DND-41 (cell line): ENCODE measurements around the gene PPP2CA.

ENCODE experiments used
- ATAC-seq: fragments of 200-7000 bp; cut with Tn5 transposase; 3 replicates; pipeline ENCODE4 v1.9.1; 2021; ENCODE audit warnings: low read depth; ENCODE audit not compliant: insufficient read depth
- DNase-seq: peaks from one replicate; pipeline ENCODE4 v3.0.0-alpha.2; 2020
- H2AFZ ChIP-seq: 2 replicates; pipeline ENCODE4 v1.6.0; 2012; ENCODE audit warnings: low read depth, low read length
- H3K27ac ChIP-seq: 2 replicates; pipeline ENCODE4 v1.5.1; 2012; ENCODE audit warnings: low read length, inconsistent platforms
- H3K27me3 ChIP-seq: fragments of 200-600 bp; sonication (generic); 2 replicates; pipeline ENCODE4 v1.6.0; 2012; ENCODE audit warnings: low read length, mild to moderate bottlenecking, inconsistent platforms; ENCODE audit not compliant: insufficient read depth, poor library complexity
- H3K36me3 ChIP-seq: 2 replicates; pipeline ENCODE4 v1.5.1; 2012; ENCODE audit warnings: low read length, inconsistent platforms; ENCODE audit not compliant: insufficient read depth
- H3K4me1 ChIP-seq: 2 replicates; pipeline ENCODE4 v1.5.1; 2012; ENCODE audit warnings: mild to moderate bottlenecking, low read length; ENCODE audit not compliant: insufficient read depth
- H3K4me2 ChIP-seq: 2 replicates; pipeline ENCODE4 v1.6.0; 2012; ENCODE audit warnings: mild to moderate bottlenecking, moderate library complexity, low read length, inconsistent platforms; ENCODE audit not compliant: insufficient read depth
- H3K4me3 ChIP-seq, 2 experiments: fragments of 200-600 bp in 1 of 2; shearing (Covaris generic) in 1 of 2; 2 replicates each; pipeline ENCODE4 v1.5.1; 2012 to 2016; ENCODE audit warnings: inconsistent platforms in 2 of 2, low read length in 2 of 2, mild to moderate bottlenecking in 2 of 2, low read depth in 1 of 2, moderate library complexity in 1 of 2
- H3K79me2 ChIP-seq: 2 replicates; pipeline ENCODE4 v1.6.0; 2012; ENCODE audit warnings: low read length, inconsistent platforms; ENCODE audit not compliant: insufficient read depth
- H3K9ac ChIP-seq: 2 replicates; pipeline ENCODE4 v1.6.0; 2012; ENCODE audit warnings: low read depth, mild to moderate bottlenecking, inconsistent platforms, low read length, moderate library complexity
- H3K9me3 ChIP-seq: 2 replicates; pipeline ENCODE4 v1.5.1; 2012; ENCODE audit warnings: low read length, moderate library complexity, mild to moderate bottlenecking, inconsistent platforms; ENCODE audit not compliant: insufficient read depth, severe bottlenecking
- H4K20me1 ChIP-seq: 2 replicates; pipeline ENCODE4 v1.6.0; 2012; ENCODE audit warnings: low read length; ENCODE audit not compliant: insufficient read depth
- CTCF ChIP-seq: IDR thresholded peaks from 2 replicates; pipeline ENCODE4 v1.5.1; 2012; ENCODE audit warnings: borderline replicate concordance, low read length, moderate library complexity, mild to moderate bottlenecking; ENCODE audit not compliant: poor library complexity, severe bottlenecking; ENCODE audit errors: extremely low read depth
- EZH2 ChIP-seq: IDR thresholded peaks from 3 replicates; pipeline ENCODE4 v1.6.1; 2012; ENCODE audit warnings: borderline replicate concordance, low read depth, mild to moderate bottlenecking, moderate library complexity, low read length, inconsistent platforms; ENCODE audit not compliant: severe bottlenecking

The PPP2CA gene

GRCh38 chr5:134227259-134227658 lies 1.4 kb upstream of the PPP2CA start:
- H3K4me3 ChIP-seq, result peak overlapping the region in 1 of 2 experiments; percentile 97; a peak in 2 of 4 replicates
- ATAC-seq, result no peak

GRCh38 chr5:134226441-134227192 lies 744 bp upstream of the PPP2CA start:
- H3K27ac ChIP-seq, result peak overlapping the region; percentile 98
- H3K4me2 ChIP-seq, result peak overlapping the region; percentile 81
- no peak for TF ChIP-seq EZH2
- H3K4me1 ChIP-seq, result peaks cover 43% of the 10 kb centered on the region
- peak overlapping the region; percentile 97 for H2AFZ ChIP-seq
- DNase-seq, result no peak
- no peaks in the 10 kb centered on the region for H3K27me3 ChIP-seq
- H3K79me2 ChIP-seq, result peaks cover 58% of the 10 kb centered on the region
- H4K20me1 ChIP-seq, result peaks cover 36% of the 10 kb centered on the region
- peak overlapping the region; percentile 99 for H3K9ac ChIP-seq
- ATAC-seq, result no peak; the same call in 2 of the 3 replicates
- peaks cover 40% of the 10 kb centered on the region for H3K36me3 ChIP-seq
- H3K4me3 ChIP-seq, result peak overlapping the region; percentile 91 to 97; a peak in 3 of 4 replicates
- no peaks in the 10 kb centered on the region for H3K9me3 ChIP-seq

More at GRCh38 chr5:134227259-134227658, 1.4 kb upstream of the PPP2CA start:
- H3K36me3 ChIP-seq, result peaks cover 33% of the 10 kb centered on the region
- TF ChIP-seq CTCF (no peak), EZH2 (no peak)
- H3K9ac ChIP-seq, result peak overlapping the region; percentile 99; the same call in 1 of the 2 replicates
- peaks cover 30% of the 10 kb centered on the region for H4K20me1 ChIP-seq
- DNase-seq, result peak; percentile 15
- H3K27ac ChIP-seq, result no peak overlapping the region
- H3K27me3 ChIP-seq, result no peaks in the 10 kb centered on the region
- H3K79me2 ChIP-seq, result peaks cover 51% of the 10 kb centered on the region
- no peaks in the 10 kb centered on the region for H3K9me3 ChIP-seq
- 0 out of 2 replicates have a peak overlapping the region, but pooled peaks have one; percentile 97 for H2AFZ ChIP-seq
- peak overlapping the region; percentile 81 for H3K4me2 ChIP-seq
- peaks cover 36% of the 10 kb centered on the region for H3K4me1 ChIP-seq

- H3K4me2 ChIP-seq, result peak overlapping the region; percentile 81
- peaks cover 54% of the 10 kb centered on the region for H3K4me1 ChIP-seq
- H3K9ac ChIP-seq, result peak overlapping the region; percentile 99
- DNase-seq, result peak; percentile 69
- peak; percentile 64 for ATAC-seq
- peaks cover 72% of the 10 kb centered on the region for H3K79me2 ChIP-seq
- peak overlapping the region; percentile 90 for H2AFZ ChIP-seq
- H3K27me3 ChIP-seq, result no peaks in the 10 kb centered on the region
- H3K9me3 ChIP-seq, result no peaks in the 10 kb centered on the region
- TF ChIP-seq EZH2 (no peak), CTCF (peak; percentile 46)
- peaks cover 54% of the 10 kb centered on the region for H3K36me3 ChIP-seq
- H3K27ac ChIP-seq, result peak overlapping the region; percentile 98
- peaks cover 51% of the 10 kb centered on the region for H4K20me1 ChIP-seq
- peak overlapping the region; percentile 91 to 97 for H3K4me3 ChIP-seq
Measured at GRCh38 chr5:134224888-134225779, 739 bp downstream of the PPP2CA start.
